ENCODE measurements around the gene TMEM176B. TPM values are rescaled to one million over a fixed set of nuclear protein-coding genes. Genes with fewer than 3 reads are reported as not detected.
A peak's percentile ranks its signal among the peaks of the same experiment; 100 is the strongest.
"Not testable (repeated sequence)": the region's sequence is repeated elsewhere in the genome, so short reads cannot be mapped to it uniquely, and the experiment has no call there.

Gene TMEM176B
- total and polyA plus RNA-seq, 2 donors (not counting 1 experiment from before 2014, with no cell fraction given), result 0.25 to 1.4 TPM

GRCh38 chr7:150778738-150779301, 21.3 kb downstream of the TMEM176B start:
- no peak overlapping the region for H3K4me2 ChIP-seq (replicated peaks; ENCODE audit: low read depth, low read length, poor library complexity, severe bottlenecking)
- H3K4me3 Mint-ChIP-seq, result no peak overlapping the region
- no peak overlapping the region for H3K9ac ChIP-seq (ENCODE audit: low read length)
- H3K27ac Mint-ChIP-seq, result no peak overlapping the region
- ChIA-PET POLR2A (no interaction called here), CTCF (interaction anchor here (0.6 to 1.4 kb wide), 16 partner anchors 9 to 1349 kb away, joined by 3 to 15 read pairs (median 4); no protein-coding TSS in a partner anchor)
- no peaks in the 10 kb centered on the region for H3K36me3 ChIP-seq (replicated peaks in 1 of 2; ENCODE audit: control extremely low read depth in 1 of 2, control insufficient read depth in 1 of 2, extremely low read depth in 1 of 2, insufficient read depth in 2 of 2, low read length in 1 of 2)
- DNase-seq (peak; percentile 70), ATAC-seq (ENCODE audit: low read depth) (peak; percentile 49)
- intact Hi-C loops (cut with micrococcal nuclease), result loop anchor here (10.0 kb wide), 1 partner anchor 206 kb away; no protein-coding TSS in a partner anchor
- H3K4me1 ChIP-seq (ENCODE audit: control insufficient read depth in 2 of 2, insufficient read depth in 2 of 2, low read length in 2 of 2), result no peaks in the 10 kb centered on the region
- no peaks in the 10 kb centered on the region for H3K4me1 Mint-ChIP-seq
- H3K27me3 ChIP-seq (replicated peaks in 1 of 4; ENCODE audit: control extremely low read depth in 1 of 4, control insufficient read depth in 3 of 4, insufficient read depth in 4 of 4, low read length in 3 of 4), result no peaks in the 10 kb centered on the region
- H3K27me3 Mint-ChIP-seq, result peaks cover 15% of the 10 kb centered on the region
- no peaks in the 10 kb centered on the region for H4K20me1 ChIP-seq (ENCODE audit: control insufficient read depth, insufficient read depth, low read length, poor library complexity, severe bottlenecking)
- peaks cover 0 to 3% (median 0%) of the 10 kb centered on the region in 3 donors for H3K9me3 ChIP-seq (ENCODE audit: control extremely low read depth in 1 of 3, control insufficient read depth in 2 of 3, insufficient read depth in 1 of 3, low read length in 2 of 3)
- WGBS (ENCODE audit: insufficient coverage), result 11% methylated on average over 3 of the region's 12 CpGs
- peak; percentile 98 for TF ChIP-seq CTCF (IDR thresholded peaks at IDR 0.05)
- TF ChIP-seq EZH2 (IDR thresholded peaks at IDR 0.05; ENCODE audit: borderline replicate concordance, insufficient read depth, low read depth, low read length, poor library complexity, severe bottlenecking), result no peak
- peaks cover 8% of the 10 kb centered on the region for H3K9me3 Mint-ChIP-seq (ENCODE audit: insufficient read depth)
- no peak overlapping the region for H3K4me3 ChIP-seq (ENCODE audit: control extremely low read depth in 1 of 5, extremely low read depth in 1 of 5, insufficient read depth in 1 of 5, low read depth in 2 of 5, low read length in 4 of 5)
- H3K27ac ChIP-seq (ENCODE audit: low read length in 2 of 2), result no peak overlapping the region
- H2AFZ ChIP-seq (ENCODE audit: insufficient read depth, low read depth, low read length, poor library complexity, severe bottlenecking), result no peak overlapping the region
- H3K79me2 ChIP-seq (ENCODE audit: control insufficient read depth, insufficient read depth, low read length), result no peaks in the 10 kb centered on the region

GRCh38 chr7:150778014-150778737, 22.0 kb downstream of the TMEM176B start:
- POLR2A ChIA-PET, result no interaction called here
- TF ChIP-seq EZH2 (IDR thresholded peaks at IDR 0.05; ENCODE audit: borderline replicate concordance, insufficient read depth, low read depth, low read length, poor library complexity, severe bottlenecking) (no peak), CTCF (IDR thresholded peaks at IDR 0.05) (no peak)
- Histone ChIP-seq H3K9ac (ENCODE audit: low read length) (no peak overlapping the region), H3K9me3 (ENCODE audit: control extremely low read depth in 1 of 3, control insufficient read depth in 2 of 3, insufficient read depth in 1 of 3, low read length in 2 of 3) (peaks cover 0 to 3% (median 0%) of the 10 kb centered on the region in 3 donors), H3K79me2 (ENCODE audit: control insufficient read depth, insufficient read depth, low read length) (no peaks in the 10 kb centered on the region), H3K4me2 (replicated peaks; ENCODE audit: low read depth, low read length, poor library complexity, severe bottlenecking) (no peak overlapping the region), H3K4me3 (ENCODE audit: control extremely low read depth in 1 of 5, extremely low read depth in 1 of 5, insufficient read depth in 1 of 5, low read depth in 2 of 5, low read length in 4 of 5) (no peak overlapping the region), H4K20me1 (ENCODE audit: control insufficient read depth, insufficient read depth, low read length, poor library complexity, severe bottlenecking) (no peaks in the 10 kb centered on the region), H3K36me3 (replicated peaks in 1 of 2; ENCODE audit: control extremely low read depth in 1 of 2, control insufficient read depth in 1 of 2, extremely low read depth in 1 of 2, insufficient read depth in 2 of 2, low read length in 1 of 2) (no peaks in the 10 kb centered on the region), H3K27ac (ENCODE audit: low read length in 2 of 2) (no peak overlapping the region), H2AFZ (ENCODE audit: insufficient read depth, low read depth, low read length, poor library complexity, severe bottlenecking) (no peak overlapping the region), H3K27me3 (replicated peaks in 1 of 4; ENCODE audit: control extremely low read depth in 1 of 4, control insufficient read depth in 3 of 4, insufficient read depth in 4 of 4, low read length in 3 of 4) (no peaks in the 10 kb centered on the region), H3K4me1 (ENCODE audit: control insufficient read depth in 2 of 2, insufficient read depth in 2 of 2, low read length in 2 of 2) (no peaks in the 10 kb centered on the region)
- Mint-ChIP-seq H3K27me3 (peaks cover 11% of the 10 kb centered on the region), H3K4me3 (no peak overlapping the region), H3K9me3 (ENCODE audit: insufficient read depth) (peaks cover 11% of the 10 kb centered on the region), H3K27ac (no peak overlapping the region), H3K4me1 (no peaks in the 10 kb centered on the region)
- intact Hi-C loops (cut with micrococcal nuclease), result loop anchor here (10.0 kb wide), 1 partner anchor 207 kb away; no protein-coding TSS in a partner anchor
- DNase-seq (no peak), ATAC-seq (ENCODE audit: low read depth) (no peak)
- WGBS (ENCODE audit: insufficient coverage), result 71% methylated on average over 4 of the region's 8 CpGs
- CTCF ChIA-PET, result interaction anchor here (0.8 to 1.4 kb wide), 14 partner anchors 9 to 467 kb away, joined by 3 to 15 read pairs (median 4); no protein-coding TSS in a partner anchor

- ATAC-seq (ENCODE audit: low read depth); H3K4me3 ChIP-seq (ENCODE audit: control extremely low read depth in 1 of 5, extremely low read depth in 1 of 5, insufficient read depth in 1 of 5, low read depth in 2 of 5, low read length in 4 of 5); H3K4me1 ChIP-seq (ENCODE audit: control insufficient read depth in 2 of 2, insufficient read depth in 2 of 2, low read length in 2 of 2); H2AFZ ChIP-seq (ENCODE audit: insufficient read depth, low read depth, low read length, poor library complexity, severe bottlenecking); H3K9ac ChIP-seq (ENCODE audit: low read length); H3K9me3 ChIP-seq (ENCODE audit: control extremely low read depth in 1 of 3, control insufficient read depth in 2 of 3, insufficient read depth in 1 of 3, low read length in 2 of 3); H3K4me2 ChIP-seq (replicated peaks; ENCODE audit: low read depth, low read length, poor library complexity, severe bottlenecking); H3K36me3 ChIP-seq (replicated peaks in 1 of 2; ENCODE audit: control extremely low read depth in 1 of 2, control insufficient read depth in 1 of 2, extremely low read depth in 1 of 2, insufficient read depth in 2 of 2, low read length in 1 of 2); H3K4me3 Mint-ChIP-seq; H4K20me1 ChIP-seq (ENCODE audit: control insufficient read depth, insufficient read depth, low read length, poor library complexity, severe bottlenecking); H3K27me3 ChIP-seq (replicated peaks in 1 of 4; ENCODE audit: control extremely low read depth in 1 of 4, control insufficient read depth in 3 of 4, insufficient read depth in 4 of 4, low read length in 3 of 4); H3K27ac Mint-ChIP-seq; POLR2A ChIA-PET; H3K27ac ChIP-seq (ENCODE audit: low read length in 2 of 2); H3K4me1 Mint-ChIP-seq; H3K27me3 Mint-ChIP-seq; DNase-seq; CTCF ChIA-PET; H3K79me2 ChIP-seq (ENCODE audit: control insufficient read depth, insufficient read depth, low read length): not testable (repeated sequence)
- intact Hi-C loops (cut with micrococcal nuclease), result loop anchor here (10.0 kb wide), 1 partner anchor 211 kb away; no protein-coding TSS in a partner anchor
- H3K9me3 Mint-ChIP-seq (ENCODE audit: insufficient read depth), result peaks cover 11% of the 10 kb centered on the region
- whole genome bisulfite sequencing (ENCODE audit: insufficient coverage), result no CpG with 5 or more reads among the region's 1 CpG
These were observed 26.0 kb downstream of the TMEM176B start for GRCh38 chr7:150774131-150774530.

Data from B cell (primary cell).